Mucosa of rectum (tissue), 2 donors: ENCODE data around the gene BSPRY.
A peak's percentile ranks its signal among the peaks of the same experiment; 100 is the strongest.

Experiments
- H3K27ac ChIP-seq, 2 donors: one replicate each; pipeline ENCODE4 v1.7.0; 2013; ENCODE audit warnings: inconsistent platforms in 2 of 2, low read depth in 2 of 2, low read length in 2 of 2
- H3K27me3 ChIP-seq, 2 donors: one replicate each; pipeline ENCODE4 v1.7.0; 2013; ENCODE audit warnings: low read length in 2 of 2; ENCODE audit not compliant: control insufficient read depth in 2 of 2, insufficient read depth in 2 of 2
- H3K36me3 ChIP-seq, 2 donors: one replicate each; pipeline ENCODE4 v1.7.0; 2013; ENCODE audit warnings: low read length in 2 of 2; ENCODE audit not compliant: control insufficient read depth in 2 of 2, insufficient read depth in 2 of 2
- H3K4me1 ChIP-seq, 2 donors: one replicate each; pipeline ENCODE4 v1.7.0; 2013; ENCODE audit warnings: low read length in 2 of 2, mild to moderate bottlenecking in 1 of 2; ENCODE audit not compliant: control insufficient read depth in 2 of 2, insufficient read depth in 2 of 2
- H3K4me3 ChIP-seq, 2 donors: one replicate each; pipeline ENCODE4 v1.7.0; 2013; ENCODE audit warnings: low read length in 2 of 2
- H3K9ac ChIP-seq, 2 donors: one replicate each; pipeline ENCODE4 v1.7.0; 2013; ENCODE audit warnings: low read length in 2 of 2, low read depth in 1 of 2, mild to moderate bottlenecking in 1 of 2
- H3K9me3 ChIP-seq, 2 donors: one replicate each; pipeline ENCODE4 v1.7.0; 2013; ENCODE audit warnings: low read length in 2 of 2; ENCODE audit not compliant: control insufficient read depth in 2 of 2
- donor health status: healthy.
- donor health status: Normal muscosa, but diverticular disease.

BSPRY gene

GRCh38 chr9:113349445-113350094 lies at the start of gene BSPRY:
TSS of gene BSPRY (plus strand) at chr9:113349541. CDS start at chr9:113349580, 39 bp downstream.
- peaks cover 0 to 2% of the 10 kb centered on the region in 2 donors for H3K27me3 ChIP-seq
- H3K4me3 ChIP-seq: peak within 1 kb of the TSS; percentile 67 to 86
- peak within 1 kb of the TSS; percentile 66 to 79 for H3K9ac ChIP-seq
- H3K36me3 ChIP-seq: no peaks in the 10 kb centered on the region
- peaks cover 22 to 31% of the 10 kb centered on the region in 2 donors for H3K4me1 ChIP-seq
- peak within 1 kb of the TSS; percentile 61 to 75 for H3K27ac ChIP-seq
- H3K9me3 ChIP-seq: no peaks in the 10 kb centered on the region

DNA sequence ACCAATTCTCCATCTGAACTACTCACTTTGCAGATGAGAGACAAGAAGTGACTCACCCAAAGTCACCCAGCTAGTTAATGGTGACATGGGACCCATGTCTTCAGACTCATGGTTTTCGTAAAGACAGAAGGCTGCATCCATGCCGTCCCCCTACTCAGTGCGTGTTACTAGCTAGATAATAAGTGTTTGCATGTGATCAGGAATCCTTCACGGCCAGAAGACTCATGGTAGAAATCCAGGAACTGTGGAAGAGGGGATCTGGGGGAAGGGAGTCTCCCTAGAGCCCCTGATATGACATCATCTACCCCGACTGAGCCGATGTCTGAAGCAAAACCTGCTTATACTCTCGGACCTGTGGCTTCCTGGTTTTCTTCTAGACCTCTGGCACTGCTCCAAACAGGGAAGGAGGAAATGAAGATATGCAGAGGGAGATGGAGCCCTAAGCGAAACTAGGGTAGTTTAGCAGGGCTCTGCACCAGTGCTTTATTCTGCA lies 49.5 kb upstream of the BSPRY start:
- Histone ChIP-seq H3K27ac (no peak overlapping the region), H3K27me3 (no peaks in the 10 kb centered on the region), H3K4me1 (peaks cover 0 to 16% of the 10 kb centered on the region in 2 donors), H3K4me3 (peak overlapping the region; percentile 4 to 59), H3K36me3 (no peaks in the 10 kb centered on the region), H3K9me3 (no peaks in the 10 kb centered on the region), H3K9ac (peak overlapping the region; percentile 11 to 14)

DNA sequence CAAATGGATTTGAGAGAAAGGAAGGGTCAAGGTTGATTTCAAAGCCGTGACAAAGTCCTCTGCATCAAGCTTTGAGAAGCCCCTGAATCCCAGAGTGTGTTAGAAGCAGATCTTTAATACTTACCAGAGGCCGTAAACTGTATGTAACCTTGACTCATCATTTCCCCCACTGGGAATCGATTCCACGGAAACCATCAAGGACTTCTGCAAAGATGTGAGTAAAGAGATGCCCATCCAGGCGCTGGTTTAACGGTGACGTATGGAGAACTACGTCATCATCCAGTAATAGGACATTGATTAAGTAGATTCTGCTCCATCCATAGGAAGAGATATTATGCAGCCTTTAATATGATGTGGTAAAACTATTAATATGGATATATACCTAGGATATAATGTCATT lies 47.8 kb upstream of the BSPRY start:
- H3K9me3 ChIP-seq: no peaks in the 10 kb centered on the region
- no peak overlapping the region for H3K9ac ChIP-seq
- H3K27ac ChIP-seq: no peak overlapping the region
- H3K4me3 ChIP-seq: no peak overlapping the region
- peaks cover 0 to 15% of the 10 kb centered on the region in 2 donors for H3K4me1 ChIP-seq
- no peaks in the 10 kb centered on the region for H3K36me3 ChIP-seq
- H3K27me3 ChIP-seq: no peaks in the 10 kb centered on the region

- Histone ChIP-seq H3K36me3 (no peaks in the 10 kb centered on the region), H3K4me1 (peaks cover 0 to 12% of the 10 kb centered on the region in 2 donors), H3K9ac (peak within 1 kb of the TSS in 1 of 2 donors; percentile 6), H3K9me3 (no peaks in the 10 kb centered on the region), H3K27ac (no peak within 1 kb of the TSS), H3K4me3 (no peak within 1 kb of the TSS), H3K27me3 (no peaks in the 10 kb centered on the region)
These were observed 46.4 kb upstream of the BSPRY start, which contains the start of gene RNF183 for GRCh38 chr9:113302792-113303418. TSS of gene RNF183 (minus strand) at chr9:113303376. CDS start at chr9:113298184, 5,192 bp downstream.

GRCh38 chr9:113306566-113306965 lies 42.8 kb upstream of the BSPRY start:
- Histone ChIP-seq H3K36me3 (no peaks in the 10 kb centered on the region), H3K4me3 (no peak overlapping the region), H3K27me3 (no peaks in the 10 kb centered on the region), H3K9me3 (no peaks in the 10 kb centered on the region), H3K27ac (no peak overlapping the region), H3K4me1 (peaks cover 0 to 4% of the 10 kb centered on the region in 2 donors), H3K9ac (no peak overlapping the region)

DNA sequence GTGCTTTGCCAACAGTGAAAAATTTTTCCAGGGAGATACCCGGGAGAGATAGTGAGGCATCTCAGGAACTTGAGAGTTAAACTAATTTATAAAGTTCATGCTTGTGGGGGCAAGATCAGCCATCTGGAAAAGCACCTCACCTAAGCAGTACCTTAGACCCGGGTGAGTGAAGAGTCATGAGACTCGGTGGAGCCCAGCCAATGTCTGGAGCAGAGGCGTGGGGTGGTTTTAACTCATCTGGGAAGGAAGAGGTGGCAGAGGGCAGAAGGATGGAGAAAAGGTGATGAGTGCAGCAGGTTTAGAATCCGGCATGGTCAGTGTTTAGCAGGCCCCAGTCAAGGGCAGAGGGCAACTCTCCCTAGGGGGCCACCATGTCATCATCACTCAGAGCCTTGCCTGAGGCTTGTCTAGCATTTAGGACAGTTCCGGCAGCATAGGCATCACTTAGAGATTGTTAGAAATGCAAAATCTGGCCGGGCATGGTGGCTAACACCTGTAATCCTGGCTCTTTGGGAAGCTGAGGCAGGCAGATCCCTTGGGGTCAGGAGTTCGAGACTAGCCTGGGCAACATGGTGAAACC lies 41.9 kb upstream of the BSPRY start:
- Histone ChIP-seq H3K4me1 (peaks cover 0 to 4% of the 10 kb centered on the region in 2 donors), H3K27me3 (no peaks in the 10 kb centered on the region), H3K9me3 (no peaks in the 10 kb centered on the region), H3K9ac (no peak overlapping the region), H3K36me3 (no peaks in the 10 kb centered on the region), H3K27ac (no peak overlapping the region), H3K4me3 (no peak overlapping the region)

- Histone ChIP-seq H3K9me3 (no peaks in the 10 kb centered on the region), H3K27me3 (no peaks in the 10 kb centered on the region), H3K4me1 (no peaks in the 10 kb centered on the region), H3K9ac (no peak overlapping the region), H3K27ac (no peak overlapping the region), H3K4me3 (no peak overlapping the region), H3K36me3 (no peaks in the 10 kb centered on the region)
These were observed 40.0 kb upstream of the BSPRY start for GRCh38 chr9:113309204-113309813.

- Histone ChIP-seq H3K36me3 (no peaks in the 10 kb centered on the region), H3K4me3 (no peak overlapping the region), H3K4me1 (no peaks in the 10 kb centered on the region), H3K27ac (no peak overlapping the region), H3K9ac (no peak overlapping the region), H3K9me3 (no peaks in the 10 kb centered on the region), H3K27me3 (no peaks in the 10 kb centered on the region)
These were observed 38.8 kb upstream of the BSPRY start for GRCh38 chr9:113310538-113310937.

- no peak overlapping the region for H3K27ac ChIP-seq
These were observed 37.4 kb upstream of the BSPRY start for GRCh38 chr9:113311961-113312360.

GRCh38 chr9:113313261-113313660 lies 36.1 kb upstream of the BSPRY start:
- H3K9ac ChIP-seq: no peak overlapping the region
- H3K36me3 ChIP-seq: no peaks in the 10 kb centered on the region
- no peak overlapping the region for H3K27ac ChIP-seq
- H3K4me1 ChIP-seq: no peaks in the 10 kb centered on the region
- no peaks in the 10 kb centered on the region for H3K9me3 ChIP-seq
- no peak overlapping the region for H3K4me3 ChIP-seq
- no peaks in the 10 kb centered on the region for H3K27me3 ChIP-seq

More at GRCh38 chr9:113311961-113312360, 37.4 kb upstream of the BSPRY start:
- no peak overlapping the region for H3K4me3 ChIP-seq
- no peaks in the 10 kb centered on the region for H3K4me1 ChIP-seq
- no peak overlapping the region for H3K9ac ChIP-seq
- H3K36me3 ChIP-seq: no peaks in the 10 kb centered on the region
- no peaks in the 10 kb centered on the region for H3K9me3 ChIP-seq
- no peaks in the 10 kb centered on the region for H3K27me3 ChIP-seq
